Camera-type eye (tissue), 1 donor: ENCODE results near the gene POR. TPM values are rescaled to one million over a fixed set of nuclear protein-coding genes. Genes with fewer than 3 reads are reported as not detected.

Experiments used
- total RNA-seq: library from RNA; depleted of rRNA; stranded (reverse); fragments of >200 nt; gene quantifications from one replicate; pipeline ENCODE4 v1.2.3, GENCODE V29; 2014

The POR gene
- total RNA-seq: 55.1 TPM

GRCh38 chr7:75914655-75915415 lies at the start of gene POR:
TSS of gene POR (plus strand) at chr7:75915155. CDS start at chr7:75954002, 38,847 bp downstream.

GRCh38 chr7:75878769-75879611 lies 36.0 kb upstream of the POR start, which contains the start of gene RHBDD2:
TSS of gene RHBDD2 (plus strand) at chr7:75879034. CDS start at chr7:75879083, 49 bp downstream.

DNA sequence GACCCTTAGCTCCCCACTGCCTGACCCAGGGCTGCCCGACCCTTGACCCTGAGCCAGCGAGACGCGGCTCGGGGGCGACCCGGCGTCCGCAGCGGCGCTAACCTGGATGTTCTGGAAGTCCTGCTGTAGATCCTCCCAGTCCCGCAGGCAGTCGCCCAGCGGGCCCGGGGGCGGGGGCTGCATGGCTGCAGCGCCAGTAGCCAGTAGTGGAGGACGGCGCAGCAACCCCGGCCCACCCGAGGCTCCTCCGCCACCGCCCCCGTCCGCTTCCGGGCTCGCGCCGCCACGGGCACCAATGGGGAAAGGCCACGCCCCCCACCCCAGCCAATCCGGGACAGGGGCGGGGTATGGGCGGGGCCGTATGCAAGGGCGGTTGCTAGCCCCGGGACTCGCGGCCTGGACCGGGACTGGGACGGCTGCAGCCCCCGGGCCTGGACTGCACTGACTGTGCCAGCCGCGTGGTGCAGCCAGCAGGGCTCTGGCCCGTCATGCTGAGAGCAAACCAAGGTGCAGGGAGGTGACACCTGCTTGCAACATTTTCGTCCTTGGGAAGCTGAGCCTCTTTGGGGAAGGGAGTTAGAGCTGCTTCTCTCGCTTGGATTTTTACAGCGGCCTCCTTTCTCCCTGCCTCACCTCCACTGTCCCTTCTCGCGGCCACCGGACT lies 79.6 kb downstream of the POR start, which contains the start of gene TMEM120A:
Gene TMEM120A (minus strand): TSS at position 208 of the 664 bp plus-strand sequence. CDS start 25 bp downstream, at position 183.

Other genes with a start within 250 kb of the POR start
- 42.2 TPM for gene HIP1, start 176.2 kb upstream of the POR start, total RNA-seq
- 2.6 TPM for gene CCL26, start 142.9 kb upstream of the POR start, total RNA-seq
- gene CCL24, start 101.3 kb upstream of the POR start, total RNA-seq: not detected
- gene RHBDD2, start 36.1 kb upstream of the POR start, total RNA-seq: 38.6 TPM
- 28.3 TPM for gene TMEM120A, start 79.4 kb downstream of the POR start, total RNA-seq
- gene STYXL1, start 132.8 kb downstream of the POR start, total RNA-seq: 35.0 TPM
- 39.4 TPM for gene MDH2, start 133.0 kb downstream of the POR start, total RNA-seq